Gastroesophageal sphincter (tissue), 3 donors: Measurements from ENCODE around the gene FAM131C.

Experiments used
- CTCF ChIP-seq, 4 experiments: fragments of 200-600 bp in 2 of 4; fragments of 450-650 bp in 2 of 4; sonication (generic) in 1 of 4; IDR thresholded peaks; one replicate each; pipeline ENCODE4 v1.5.1; 2017 to 2019; ENCODE audit warnings: antibody characterized with exemption in 4 of 4, mild to moderate bottlenecking in 2 of 4, moderate library complexity in 2 of 4
- POLR2A ChIP-seq, 2 donors: fragments of 450-650 bp; IDR thresholded peaks; one replicate each; pipeline ENCODE4 v1.6.1; 2017; ENCODE audit warnings: antibody characterized with exemption in 2 of 2, mild to moderate bottlenecking in 2 of 2, moderate library complexity in 1 of 2

GRCh38 chr1:16053781-16054502 is 19.5 kb downstream of the FAM131C start:
- TF ChIP-seq CTCF (IDR thresholded peaks at IDR 0.05) (no peak), POLR2A (IDR thresholded peaks at IDR 0.05) (no peak)
